ENCODE data around the gene KCTD19.

KCTD19 gene

GRCh38 chr16:67341250-67341649 lies 14.7 kb upstream of the KCTD19 start:
- H3K4me3 ChIP-seq (ENCODE audit: low read depth, low read length), result no peak overlapping the region
- TF ChIP-seq CTCF (IDR thresholded peaks at IDR 0.05; ENCODE audit: borderline replicate concordance, insufficient read depth, low read depth, low read length), result no peak

- no peak overlapping the region for H3K4me3 ChIP-seq (ENCODE audit: low read depth, low read length)
- TF ChIP-seq CTCF (IDR thresholded peaks at IDR 0.05; ENCODE audit: borderline replicate concordance, insufficient read depth, low read depth, low read length), result no peak
Observed at GRCh38 chr16:67339453-67339852, 12.9 kb upstream of the KCTD19 start.

GRCh38 chr16:67336648-67337047 lies 10.1 kb upstream of the KCTD19 start:
- H3K4me3 ChIP-seq (ENCODE audit: low read depth, low read length), result no peak overlapping the region
- no peak for TF ChIP-seq CTCF (IDR thresholded peaks at IDR 0.05; ENCODE audit: borderline replicate concordance, insufficient read depth, low read depth, low read length)

- no peak overlapping the region for H3K4me3 ChIP-seq (ENCODE audit: low read depth, low read length)
- no peak for TF ChIP-seq CTCF (IDR thresholded peaks at IDR 0.05; ENCODE audit: borderline replicate concordance, insufficient read depth, low read depth, low read length)
Observed at GRCh38 chr16:67336116-67336515, 9.6 kb upstream of the KCTD19 start.

- TF ChIP-seq CTCF (IDR thresholded peaks at IDR 0.05; ENCODE audit: borderline replicate concordance, insufficient read depth, low read depth, low read length), result no peak
- H3K4me3 ChIP-seq (ENCODE audit: low read depth, low read length), result no peak overlapping the region
Observed at GRCh38 chr16:67333315-67333714, 6.8 kb upstream of the KCTD19 start.

GRCh38 chr16:67329901-67330300 lies 3.4 kb upstream of the KCTD19 start:
- TF ChIP-seq CTCF (IDR thresholded peaks at IDR 0.05; ENCODE audit: borderline replicate concordance, insufficient read depth, low read depth, low read length), result no peak
- no peak overlapping the region for H3K4me3 ChIP-seq (ENCODE audit: low read depth, low read length)

GRCh38 chr16:67327743-67328142 lies 1.2 kb upstream of the KCTD19 start:
- no peak for TF ChIP-seq CTCF (IDR thresholded peaks at IDR 0.05; ENCODE audit: borderline replicate concordance, insufficient read depth, low read depth, low read length)

More at GRCh38 chr16:67327743-67328142, 1.2 kb upstream of the KCTD19 start:
- no peak overlapping the region for H3K4me3 ChIP-seq (ENCODE audit: low read depth, low read length)

All from GM12875 (cell line).